Measurements from ENCODE around the gene HIPK2. TPM values are rescaled to one million over a fixed set of nuclear protein-coding genes. Genes with fewer than 3 reads are reported as not detected.

HIPK2 gene
- total and polyA plus RNA-seq, 2 donors (not counting 3 experiments of a cell fraction or from before 2014, with no cell fraction given) = 9.0 to 43.8 TPM

GRCh38 chr7:139701908-139702307 lies 75.9 kb downstream of the HIPK2 start:
- Histone ChIP-seq H2AFZ (ENCODE audit: low read depth, low read length) (no peak overlapping the region), H3K9me3 (replicated peaks; ENCODE audit: control insufficient read depth, insufficient read depth, low read length) (no peaks in the 10 kb centered on the region), H3K4me2 (ENCODE audit: insufficient read depth, low read length) (no peak overlapping the region), H3K4me1 (ENCODE audit: control insufficient read depth, extremely low read depth, insufficient read depth, low read length) (peaks cover 9% of the 10 kb centered on the region), H3K27me3 (ENCODE audit: control insufficient read depth in 2 of 2, insufficient read depth in 2 of 2, low read length in 2 of 2) (no peaks in the 10 kb centered on the region), H3K9ac (replicated peaks; ENCODE audit: extremely low read depth, insufficient read depth, low read length) (no peak overlapping the region), H3K79me2 (ENCODE audit: control insufficient read depth, insufficient read depth, low read length) (peaks cover 58% of the 10 kb centered on the region), H3K4me3 (replicated peaks in 1 of 3; ENCODE audit: insufficient read depth in 1 of 3, low read depth in 1 of 3, low read length in 3 of 3) (no peak overlapping the region), H3K36me3 (ENCODE audit: control insufficient read depth in 2 of 2, extremely low read depth in 1 of 2, insufficient read depth in 2 of 2, low read length in 2 of 2) (peaks cover 0 to 7% of the 10 kb centered on the region in 2 experiments), H4K20me1 (replicated peaks; ENCODE audit: control insufficient read depth, extremely low read depth, insufficient read depth, low read length) (no peaks in the 10 kb centered on the region), H3K27ac (ENCODE audit: insufficient read depth, low read depth, low read length) (no peak overlapping the region), H3K9me1 (replicated peaks; ENCODE audit: control insufficient read depth, extremely low read depth, insufficient read depth, low read length) (no peaks in the 10 kb centered on the region)
- intact Hi-C loops (cut with micrococcal nuclease) (no loop called here), dilution Hi-C loops (cut with MboI; ENCODE audit: extremely low pct_ligation_motif_present, low sequenced_read_pairs) (no loop called here)
- DNase-seq (ENCODE audit: low read depth, low spot score) (no peak), FAIRE-seq (no peak)
- CTCF ChIA-PET = interaction anchor here (1.4 kb wide), 1 partner anchor 10 kb away, joined by 3 read pairs; no protein-coding TSS in a partner anchor
- no TSS peak for BruUV-seq (replicated peaks)
- POLR2A ChIA-PET = no interaction called here
- no peak for TF ChIP-seq GATA2 (IDR thresholded peaks at IDR 0.05; ENCODE audit: insufficient read depth, insufficient read length, low read depth, low read length)
- TF ChIP-seq EZH2 (IDR thresholded peaks at IDR 0.05; ENCODE audit: borderline replicate concordance, low read depth, low read length, severe bottlenecking) = no peak
- TF ChIP-seq MYC (IDR thresholded peaks at IDR 0.05; ENCODE audit: low read depth, low read length) = no peak
- no peak for TF ChIP-seq POLR2AphosphoS5 (IDR thresholded peaks at IDR 0.05; ENCODE audit: insufficient read depth, low read depth, low read length)
- no peak for TF ChIP-seq JUN (IDR thresholded peaks at IDR 0.05; ENCODE audit: borderline replicate concordance, insufficient read depth, insufficient read length, low read depth)
- no peak for TF ChIP-seq POLR2A (IDR thresholded peaks at IDR 0.05; ENCODE audit: low read depth, low read length)
- TF ChIP-seq CTCF (IDR thresholded peaks at IDR 0.05; ENCODE audit: extremely low read depth in 1 of 2, insufficient read depth in 1 of 2, low read depth in 1 of 2, low read length in 2 of 2) = no peak

All from endothelial cell of umbilical vein (primary cell).